GM12892 (cell line): ENCODE data around the gene CNGB1.
A peak's percentile ranks its signal among the peaks of the same experiment; 100 is the strongest.

Experiments
- DNase-seq: peaks from one replicate; pipeline ENCODE4 v3.0.0; 2011; ENCODE audit not compliant: insufficient read length
- FAIRE-seq: peaks from 2 replicates; lab custom pipeline; 2011; peaks lifted over from hg19 to GRCh38; lab: Jason Lieb, UNC
- POLR2A ChIP-seq: IDR thresholded peaks from 2 replicates; pipeline ENCODE4 v1.6.1; 2011; ENCODE audit warnings: low read depth, low read length, control low read depth
- POLR2AphosphoS5 ChIP-seq: IDR thresholded peaks from 2 replicates; pipeline ENCODE4 v1.6.1; 2011; ENCODE audit warnings: low read depth, low read length, control low read depth
- TAF1 ChIP-seq: IDR thresholded peaks from 2 replicates; pipeline ENCODE4 v1.6.1; 2011; ENCODE audit warnings: low read depth, mild to moderate bottlenecking, control low read depth, low read length, borderline replicate concordance

CNGB1 gene

GRCh38 chr16:57969451-57970123 is 1.3 kb downstream of the CNGB1 start:
- no peak for TF ChIP-seq POLR2A
- no peak for TF ChIP-seq POLR2AphosphoS5
- TF ChIP-seq TAF1, result no peak
- no peak for DNase-seq
- FAIRE-seq, result no peak

GRCh38 chr16:57967916-57968315 is 3.0 kb downstream of the CNGB1 start:
- DNase-seq, result no peak
- no peak for FAIRE-seq
- no peak for TF ChIP-seq POLR2AphosphoS5
- TF ChIP-seq TAF1, result no peak
- no peak for TF ChIP-seq POLR2A

- no peak for FAIRE-seq
- TF ChIP-seq POLR2A, result no peak
- no peak for TF ChIP-seq TAF1
- TF ChIP-seq POLR2AphosphoS5, result no peak
- DNase-seq, result no peak
Measured at GRCh38 chr16:57966986-57967385, 3.9 kb downstream of the CNGB1 start.

GRCh38 chr16:57966204-57966771 is 4.6 kb downstream of the CNGB1 start:
- TF ChIP-seq TAF1, result no peak
- no peak for TF ChIP-seq POLR2AphosphoS5
- no peak for TF ChIP-seq POLR2A
- no peak for DNase-seq
- peak; percentile 30 for FAIRE-seq

- no peak for TF ChIP-seq POLR2A
- no peak for TF ChIP-seq POLR2AphosphoS5
- TF ChIP-seq TAF1, result no peak
- FAIRE-seq (no peak), DNase-seq (no peak)
Measured at GRCh38 chr16:57964157-57964700, 6.7 kb downstream of the CNGB1 start.

- TF ChIP-seq POLR2A (no peak), POLR2AphosphoS5 (no peak), TAF1 (no peak)
- DNase-seq, result no peak
- no peak for FAIRE-seq
Measured at GRCh38 chr16:57962756-57963155, 8.2 kb downstream of the CNGB1 start.

- FAIRE-seq (no peak), DNase-seq (no peak)
- TF ChIP-seq POLR2AphosphoS5, result no peak
- no peak for TF ChIP-seq POLR2A
- TF ChIP-seq TAF1, result no peak
Measured at GRCh38 chr16:57962046-57962445, 8.9 kb downstream of the CNGB1 start.

- FAIRE-seq (no peak), DNase-seq (no peak)
- TF ChIP-seq TAF1 (no peak), POLR2A (no peak), POLR2AphosphoS5 (no peak)
Measured at GRCh38 chr16:57961538-57961937, 9.4 kb downstream of the CNGB1 start.

GRCh38 chr16:57960826-57961472 is 10.0 kb downstream of the CNGB1 start:
- FAIRE-seq, result no peak
- DNase-seq, result no peak

GRCh38 chr16:57960310-57960709 is 10.6 kb downstream of the CNGB1 start:
- no peak for TF ChIP-seq POLR2AphosphoS5
- TF ChIP-seq POLR2A, result no peak
- no peak for TF ChIP-seq TAF1
- FAIRE-seq (no peak), DNase-seq (no peak)

More at GRCh38 chr16:57960826-57961472, 10.0 kb downstream of the CNGB1 start:
- TF ChIP-seq POLR2A (no peak), POLR2AphosphoS5 (no peak), TAF1 (no peak)

GRCh38 chr16:57959804-57960203 is 11.1 kb downstream of the CNGB1 start:
- DNase-seq, result no peak
- TF ChIP-seq POLR2AphosphoS5 (no peak), TAF1 (no peak), POLR2A (no peak)
- no peak for FAIRE-seq

- no peak for FAIRE-seq
- TF ChIP-seq TAF1, result no peak
- no peak for TF ChIP-seq POLR2AphosphoS5
- no peak for TF ChIP-seq POLR2A
- DNase-seq, result no peak
Measured at GRCh38 chr16:57959121-57959520, 11.8 kb downstream of the CNGB1 start.
